Bronchial epithelial cell (primary cell): ENCODE measurements around the gene SNX32. TPM values are rescaled to one million over a fixed set of nuclear protein-coding genes. Genes with fewer than 3 reads are reported as not detected.

Experiments used
- DNase-seq: peaks from one replicate; pipeline ENCODE4 v3.0.0-alpha.2; 2010; ENCODE audit warnings: low read depth
- FAIRE-seq: peaks from 2 replicates; lab custom pipeline; 2011; peaks lifted over from hg19 to GRCh38; lab: Jason Lieb, UNC
- H3K27me3 ChIP-seq: 2 replicates; pipeline ENCODE4 v1.5.1; 2011; ENCODE audit warnings: low read length; ENCODE audit not compliant: control insufficient read depth, insufficient read depth
- H3K36me3 ChIP-seq: 2 replicates; pipeline ENCODE4 v1.5.1; 2011; ENCODE audit warnings: low read length; ENCODE audit not compliant: control insufficient read depth, insufficient read depth
- H3K4me3 ChIP-seq: 2 replicates; pipeline ENCODE4 v1.5.1; 2011; ENCODE audit warnings: mild to moderate bottlenecking, low read depth, low read length, control low read depth
- total RNA-seq: library from RNA; depleted of rRNA; stranded (reverse); fragments of >200 nt; gene quantifications from 2 replicates; pipeline ENCODE4 v1.2.1, GENCODE V29; 2014
- TF ChIP-seq, protein P1 (sequence below): IDR thresholded peaks from 2 replicates; pipeline ENCODE4 v1.5.1; 2011; ENCODE audit warnings: mild to moderate bottlenecking, moderate library complexity, low read length, control low read depth, inconsistent platforms; ENCODE audit not compliant: insufficient read depth, severe bottlenecking

The SNX32 gene
- total RNA-seq, 1 donor from 2014 or later = not detected

DNA sequence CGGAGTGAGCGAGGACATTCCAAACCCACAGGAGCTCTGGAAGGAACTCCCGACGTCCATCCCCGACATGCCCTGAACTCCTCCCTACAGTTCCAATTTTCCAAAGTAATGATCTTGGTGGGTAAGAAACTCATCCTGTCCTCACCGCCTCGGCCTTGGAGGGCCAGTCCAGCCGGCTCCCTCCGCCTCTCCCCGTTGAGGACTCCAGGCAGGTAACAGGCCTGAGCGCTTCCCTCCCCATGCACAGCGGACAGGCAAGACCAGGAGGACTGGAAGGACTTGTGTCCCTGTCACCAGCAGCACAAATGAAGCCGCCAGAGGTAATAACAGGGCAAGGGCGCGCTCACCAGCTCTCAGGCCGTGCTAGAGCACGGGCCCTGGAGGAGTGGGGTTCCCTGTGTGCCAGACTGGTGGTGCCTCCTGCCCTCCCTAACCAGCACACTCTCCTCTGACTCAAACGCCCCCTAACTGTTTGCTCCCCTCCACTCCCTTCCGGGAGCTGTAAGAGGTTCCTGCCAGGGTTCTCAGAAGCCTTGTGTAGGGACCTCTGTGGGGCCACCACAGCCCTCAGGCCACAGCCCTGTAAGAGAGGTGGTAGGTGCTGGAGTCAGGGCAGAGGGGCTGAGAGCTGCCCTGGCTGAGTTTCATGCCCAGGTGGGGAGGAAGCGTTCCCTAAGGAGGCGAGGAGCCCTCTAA, 29.8 kb upstream of the SNX32 start:
- H3K27me3 ChIP-seq = peaks cover 15% of the 10 kb centered on the region
- no peak for FAIRE-seq
- no peak for DNase-seq
- no peaks in the 10 kb centered on the region for H3K36me3 ChIP-seq
- TF ChIP-seq, protein P1, sequence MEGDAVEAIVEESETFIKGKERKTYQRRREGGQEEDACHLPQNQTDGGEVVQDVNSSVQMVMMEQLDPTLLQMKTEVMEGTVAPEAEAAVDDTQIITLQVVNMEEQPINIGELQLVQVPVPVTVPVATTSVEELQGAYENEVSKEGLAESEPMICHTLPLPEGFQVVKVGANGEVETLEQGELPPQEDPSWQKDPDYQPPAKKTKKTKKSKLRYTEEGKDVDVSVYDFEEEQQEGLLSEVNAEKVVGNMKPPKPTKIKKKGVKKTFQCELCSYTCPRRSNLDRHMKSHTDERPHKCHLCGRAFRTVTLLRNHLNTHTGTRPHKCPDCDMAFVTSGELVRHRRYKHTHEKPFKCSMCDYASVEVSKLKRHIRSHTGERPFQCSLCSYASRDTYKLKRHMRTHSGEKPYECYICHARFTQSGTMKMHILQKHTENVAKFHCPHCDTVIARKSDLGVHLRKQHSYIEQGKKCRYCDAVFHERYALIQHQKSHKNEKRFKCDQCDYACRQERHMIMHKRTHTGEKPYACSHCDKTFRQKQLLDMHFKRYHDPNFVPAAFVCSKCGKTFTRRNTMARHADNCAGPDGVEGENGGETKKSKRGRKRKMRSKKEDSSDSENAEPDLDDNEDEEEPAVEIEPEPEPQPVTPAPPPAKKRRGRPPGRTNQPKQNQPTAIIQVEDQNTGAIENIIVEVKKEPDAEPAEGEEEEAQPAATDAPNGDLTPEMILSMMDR = no peak
- no peak overlapping the region for H3K4me3 ChIP-seq

DNA sequence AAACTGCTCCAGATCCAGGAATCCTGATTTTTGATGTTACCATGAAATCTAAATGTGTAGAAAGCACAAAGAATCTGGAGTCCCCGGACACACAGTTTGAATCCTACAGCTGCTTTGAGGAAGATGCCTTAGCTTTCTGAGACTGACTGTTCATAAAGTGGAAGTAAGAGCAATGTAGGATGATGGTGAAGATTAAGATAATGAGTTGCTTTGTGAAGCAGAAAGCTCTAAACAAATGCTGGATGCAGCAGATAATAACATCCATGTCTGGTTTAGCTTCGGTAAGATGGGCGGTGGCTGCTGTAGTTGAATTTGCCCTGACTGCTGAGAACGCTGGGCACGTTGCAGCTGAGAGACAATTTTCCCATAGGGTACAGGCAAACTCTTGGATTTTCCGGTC, 26.8 kb upstream of the SNX32 start:
- H3K27me3 ChIP-seq = peaks cover 22% of the 10 kb centered on the region
- no peak for FAIRE-seq
- no peak for DNase-seq
- no peaks in the 10 kb centered on the region for H3K36me3 ChIP-seq
- no peak overlapping the region for H3K4me3 ChIP-seq
- TF ChIP-seq, protein P1 = no peak

DNA sequence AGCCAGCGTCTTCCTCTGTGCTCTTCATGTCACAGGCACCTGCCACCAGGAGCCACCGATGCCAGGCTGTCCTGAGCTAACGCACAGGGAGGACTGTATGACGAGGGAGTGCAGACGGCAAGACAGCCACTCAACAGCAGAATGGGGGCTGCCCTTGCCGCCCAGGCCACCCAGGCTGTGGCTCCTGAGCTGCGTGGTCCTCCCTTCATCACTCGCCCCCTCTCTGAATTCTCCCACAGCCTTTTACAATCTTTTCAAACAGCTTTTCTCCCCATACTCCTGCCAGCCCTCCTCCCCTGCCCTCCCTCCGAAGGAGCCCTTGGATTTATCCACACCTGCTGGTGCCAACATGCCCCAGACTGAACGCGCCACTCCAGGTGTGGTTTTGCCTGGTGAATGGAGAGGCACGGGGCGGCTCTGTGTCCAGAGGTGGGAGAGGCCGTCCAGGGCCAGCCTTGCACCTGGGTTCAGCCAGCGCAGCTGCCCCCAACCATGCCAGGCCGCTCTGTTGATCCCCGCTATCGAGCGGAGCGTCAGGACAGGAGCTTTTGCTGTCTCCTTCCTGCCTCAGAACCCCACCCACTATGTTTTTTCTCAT, 24.9 kb upstream of the SNX32 start:
- DNase-seq (no peak), FAIRE-seq (no peak)
- TF ChIP-seq, protein P1 = no peak
- H3K27me3 ChIP-seq = peaks cover 13% of the 10 kb centered on the region
- H3K4me3 ChIP-seq = no peak overlapping the region
- H3K36me3 ChIP-seq = no peaks in the 10 kb centered on the region

DNA sequence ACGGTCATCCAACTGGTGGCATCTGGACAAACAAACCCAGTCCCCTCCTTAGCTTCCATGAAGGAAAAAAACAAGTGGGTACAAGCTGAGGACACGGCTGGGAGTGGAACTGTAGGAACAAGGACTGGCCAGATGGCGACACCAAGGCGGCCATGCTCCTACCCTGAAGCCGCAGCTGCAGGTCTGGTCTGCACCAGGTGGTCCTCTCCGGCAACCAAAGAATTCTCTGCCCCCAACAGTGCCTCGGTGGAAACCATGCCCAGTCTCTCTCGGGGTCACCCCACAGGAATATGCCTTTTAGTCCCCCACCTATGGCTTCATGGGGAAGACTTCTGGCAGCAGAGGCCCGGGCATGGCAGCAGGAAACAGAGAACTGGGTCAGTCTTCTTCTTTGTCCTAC, 24.3 kb upstream of the SNX32 start:
- DNase-seq (no peak), FAIRE-seq (no peak)
- TF ChIP-seq, protein P1 = no peak
- peaks cover 13% of the 10 kb centered on the region for H3K27me3 ChIP-seq
- H3K4me3 ChIP-seq = no peak overlapping the region
- H3K36me3 ChIP-seq = no peaks in the 10 kb centered on the region

DNA sequence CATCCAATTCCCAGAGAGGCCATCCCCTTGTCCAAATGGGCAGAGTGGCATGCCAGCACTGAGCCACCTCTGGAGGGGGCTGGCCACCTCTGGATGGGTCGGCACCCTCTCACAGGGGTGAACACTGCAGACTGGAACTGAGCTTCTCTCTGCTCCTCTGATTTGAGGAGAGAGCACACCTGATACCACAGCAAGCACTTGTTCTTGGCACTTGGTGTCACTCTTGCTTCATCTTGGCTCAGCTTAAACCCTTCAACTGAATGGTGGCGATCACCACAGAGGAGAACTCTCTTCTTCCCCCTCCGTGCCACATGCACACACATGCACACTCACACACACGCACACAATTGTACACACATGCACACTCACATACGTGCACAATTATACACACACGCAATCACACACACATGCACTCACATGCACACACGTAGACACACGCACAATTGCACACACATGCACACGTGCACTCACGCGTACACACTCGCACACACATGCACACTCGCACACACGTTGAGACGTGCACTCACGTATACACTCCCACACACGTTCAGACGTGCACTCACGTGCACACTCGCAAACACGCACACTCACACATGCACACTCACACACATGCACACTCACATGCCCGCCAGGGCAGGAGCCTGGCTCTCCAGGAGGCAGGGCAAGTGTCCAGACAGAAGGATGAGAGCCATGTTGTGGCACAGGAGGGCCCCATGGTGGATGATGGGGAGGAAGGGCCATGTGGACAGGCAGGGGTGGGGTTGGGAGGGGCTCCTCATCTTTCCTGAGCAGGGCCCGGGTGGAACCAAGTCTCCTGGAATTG, 23.5 kb upstream of the SNX32 start:
- DNase-seq = no peak
- TF ChIP-seq, protein P1 = no peak
- peak; percentile 92 for FAIRE-seq
- H3K36me3 ChIP-seq = no peaks in the 10 kb centered on the region
- no peak overlapping the region for H3K4me3 ChIP-seq
- peaks cover 13% of the 10 kb centered on the region for H3K27me3 ChIP-seq
